Endodermal cell (in vitro differentiated cells): ENCODE data around the gene LYRM2. TPM values are rescaled to one million over a fixed set of nuclear protein-coding genes. Genes with fewer than 3 reads are reported as not detected.
"Not testable (repeated sequence)": the region's sequence is repeated elsewhere in the genome, so short reads cannot be mapped to it uniquely, and the experiment has no call there.

ENCODE experiments used
- DNase-seq: peaks from one replicate; pipeline ENCODE4 v3.0.0-alpha.2; 2017
- H3K27ac ChIP-seq: 2 replicates; pipeline ENCODE4 v1.5.1; 2013; ENCODE audit warnings: mild to moderate bottlenecking, low read depth, low read length, moderate library complexity
- H3K27me3 ChIP-seq: 2 replicates; pipeline ENCODE4 v1.6.1; 2013; ENCODE audit warnings: mild to moderate bottlenecking, low read length, moderate library complexity; ENCODE audit not compliant: insufficient read depth, control insufficient read depth, poor library complexity, severe bottlenecking
- H3K36me3 ChIP-seq: 2 replicates; pipeline ENCODE4 v1.7.0; 2013; ENCODE audit warnings: mild to moderate bottlenecking, low read length, moderate library complexity; ENCODE audit not compliant: control insufficient read depth, insufficient read depth
- H3K4me1 ChIP-seq: one replicate; pipeline ENCODE4 v1.7.0; 2013; ENCODE audit warnings: low read length; ENCODE audit not compliant: control insufficient read depth, insufficient read depth
- H3K4me3 ChIP-seq: 2 replicates; pipeline ENCODE4 v1.5.1; 2013; ENCODE audit warnings: mild to moderate bottlenecking, low read length, moderate library complexity
- H3K9ac ChIP-seq: 2 replicates; pipeline ENCODE4 v1.6.1; 2013; ENCODE audit warnings: mild to moderate bottlenecking, low read length, moderate library complexity; ENCODE audit not compliant: poor library complexity, severe bottlenecking; ENCODE audit errors: extremely low read depth
- H3K9me3 ChIP-seq: 2 replicates; pipeline ENCODE4 v1.6.1; 2013; ENCODE audit warnings: mild to moderate bottlenecking, low read length, moderate library complexity; ENCODE audit not compliant: control insufficient read depth
- H3K27ac Mint-ChIP-seq: 2 replicates; pipeline ENCODE4 v1.8.0; 2020; ENCODE audit warnings: mixed read lengths
- H3K27me3 Mint-ChIP-seq: 2 replicates; pipeline ENCODE4 v1.8.0; 2021; ENCODE audit warnings: mild to moderate bottlenecking, mixed read lengths; ENCODE audit not compliant: insufficient read depth
- H3K36me3 Mint-ChIP-seq: 2 replicates; pipeline ENCODE4 v1.8.0; 2020; ENCODE audit warnings: low read depth, mixed read lengths
- H3K4me1 Mint-ChIP-seq: 2 replicates; pipeline ENCODE4 v1.8.0; 2020; ENCODE audit warnings: mixed read lengths
- H3K4me3 Mint-ChIP-seq: 2 replicates; pipeline ENCODE4 v1.8.0; 2020; ENCODE audit warnings: mild to moderate bottlenecking, moderate library complexity, mixed read lengths
- H3K9me3 Mint-ChIP-seq: 2 replicates; pipeline ENCODE4 v1.8.0; 2020; ENCODE audit warnings: mild to moderate bottlenecking, mixed read lengths
- WGBS, 2 experiments: methylation state at CpG; one replicate each; pipeline versions ENCODE4 v1.1.5 to v1.1.7; 2013; ENCODE audit warnings: missing lambda C conversion rate in 2 of 2, mixed read lengths in 1 of 2; ENCODE audit not compliant: insufficient coverage in 1 of 2, insufficient read length in 1 of 2; 5-methylcytosine and 5-hydroxymethylcytosine counted together
- total RNA-seq, 2 donors: library from RNA; stranded (reverse); fragmentation: NEBNext Ultra II Directional in 1 of 2; extraction: Animal tissue kit (Norgen Biotek cat#: 25700) in 1 of 2; gene quantifications; 2 replicates in 1 of 2; 3 replicates in 1 of 2; pipeline ENCODE4 v1.2.1, GENCODE V29; 2021
- TF ChIP-seq, protein P1 (sequence below): fragments of 200-600 bp; sonication (generic); conservative IDR thresholded peaks from 2 replicates; pipeline ENCODE4 v1.5.0; 2021; ENCODE audit warnings: antibody characterized with exemption, mild to moderate bottlenecking

Gene LYRM2
- total RNA-seq, 2 donors from 2014 or later: 20.4 to 21.9 TPM

DNA sequence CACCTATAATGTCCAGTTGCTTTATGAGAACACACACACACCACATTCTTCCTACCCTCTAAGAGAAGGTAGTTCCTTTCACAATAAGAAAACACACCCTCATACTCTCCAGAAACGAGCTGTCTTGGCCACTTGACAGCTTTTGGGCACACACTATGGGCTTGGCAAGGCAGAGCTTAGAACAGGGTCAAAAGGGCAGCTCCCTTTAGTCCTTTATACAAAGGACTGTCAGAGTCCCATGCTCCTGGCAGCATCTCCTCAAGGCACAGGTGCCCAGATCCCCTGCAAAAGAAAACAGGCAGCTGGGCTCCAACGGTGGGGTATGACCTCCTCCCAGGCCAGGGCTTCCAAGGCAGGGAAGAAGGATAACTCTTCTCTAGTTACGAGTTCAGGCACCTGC lies 4.9 kb upstream of the LYRM2 start:
- Mint-ChIP-seq H3K4me3 (no peak overlapping the region), H3K36me3 (peaks cover 72% of the 10 kb centered on the region), H3K9me3 (no peaks in the 10 kb centered on the region), H3K27me3 (no peaks in the 10 kb centered on the region), H3K27ac (no peak overlapping the region), H3K4me1 (peaks cover 7% of the 10 kb centered on the region)
- peaks cover 70% of the 10 kb centered on the region for H3K36me3 ChIP-seq
- no peak overlapping the region for H3K4me3 ChIP-seq
- no peaks in the 10 kb centered on the region for H3K4me1 ChIP-seq
- TF ChIP-seq, protein P1, sequence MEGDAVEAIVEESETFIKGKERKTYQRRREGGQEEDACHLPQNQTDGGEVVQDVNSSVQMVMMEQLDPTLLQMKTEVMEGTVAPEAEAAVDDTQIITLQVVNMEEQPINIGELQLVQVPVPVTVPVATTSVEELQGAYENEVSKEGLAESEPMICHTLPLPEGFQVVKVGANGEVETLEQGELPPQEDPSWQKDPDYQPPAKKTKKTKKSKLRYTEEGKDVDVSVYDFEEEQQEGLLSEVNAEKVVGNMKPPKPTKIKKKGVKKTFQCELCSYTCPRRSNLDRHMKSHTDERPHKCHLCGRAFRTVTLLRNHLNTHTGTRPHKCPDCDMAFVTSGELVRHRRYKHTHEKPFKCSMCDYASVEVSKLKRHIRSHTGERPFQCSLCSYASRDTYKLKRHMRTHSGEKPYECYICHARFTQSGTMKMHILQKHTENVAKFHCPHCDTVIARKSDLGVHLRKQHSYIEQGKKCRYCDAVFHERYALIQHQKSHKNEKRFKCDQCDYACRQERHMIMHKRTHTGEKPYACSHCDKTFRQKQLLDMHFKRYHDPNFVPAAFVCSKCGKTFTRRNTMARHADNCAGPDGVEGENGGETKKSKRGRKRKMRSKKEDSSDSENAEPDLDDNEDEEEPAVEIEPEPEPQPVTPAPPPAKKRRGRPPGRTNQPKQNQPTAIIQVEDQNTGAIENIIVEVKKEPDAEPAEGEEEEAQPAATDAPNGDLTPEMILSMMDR: no peak
- WGBS, 2 experiments: 86 to 94% methylated on average over 1 to 3 of the region's 3 CpGs
- no peaks in the 10 kb centered on the region for H3K9me3 ChIP-seq
- no peak overlapping the region for H3K27ac ChIP-seq
- H3K9ac ChIP-seq: no peak overlapping the region
- no peaks in the 10 kb centered on the region for H3K27me3 ChIP-seq
- DNase-seq: no peak

DNA sequence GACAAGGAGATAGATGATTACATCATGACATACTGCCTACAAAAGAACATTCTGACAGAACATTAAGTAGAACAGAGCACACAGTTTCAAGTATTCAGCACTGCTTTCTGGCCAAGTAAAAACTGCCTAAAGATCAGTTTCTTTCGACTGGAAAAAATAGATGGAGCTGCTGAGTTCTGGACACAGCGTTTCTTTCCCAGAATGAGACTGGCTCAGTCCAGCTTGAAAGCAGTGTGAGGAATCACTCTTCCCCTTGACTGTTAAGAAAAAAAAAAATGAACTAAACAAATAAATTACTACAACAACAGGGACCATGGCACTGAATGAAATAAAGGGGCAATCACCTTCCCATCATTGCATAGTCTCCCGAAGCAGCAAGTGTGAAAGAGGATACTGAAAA lies 4.4 kb upstream of the LYRM2 start:
- peaks cover 67% of the 10 kb centered on the region for H3K36me3 Mint-ChIP-seq

DNA sequence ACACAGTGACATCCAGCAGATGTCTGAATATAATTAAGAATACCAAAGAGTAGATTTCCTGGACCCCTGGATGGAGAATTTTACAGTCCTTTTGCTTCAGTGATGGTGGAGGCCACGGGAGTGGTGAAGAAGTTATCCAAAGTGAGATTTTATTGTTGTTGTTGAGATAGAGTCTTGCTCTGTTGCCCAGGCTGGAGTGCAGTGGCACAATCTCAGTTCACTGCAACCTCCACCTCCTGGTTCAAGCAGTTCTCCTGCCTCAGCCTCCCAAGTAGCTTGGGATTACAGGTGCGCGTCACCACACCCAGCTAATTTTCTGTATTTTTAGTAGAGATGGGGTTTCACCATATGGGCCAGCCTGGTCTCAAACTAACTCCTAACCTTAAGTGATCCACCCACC lies 3.0 kb upstream of the LYRM2 start:
- H3K9ac ChIP-seq, H3K4me3 Mint-ChIP-seq, H3K4me1 ChIP-seq, H3K9me3 ChIP-seq, DNase-seq, H3K27ac ChIP-seq, H3K4me1 Mint-ChIP-seq, H3K27me3 ChIP-seq, H3K9me3 Mint-ChIP-seq, H3K4me3 ChIP-seq, H3K27ac Mint-ChIP-seq, H3K27me3 Mint-ChIP-seq: not testable (repeated sequence)
- peaks cover 62% of the 10 kb centered on the region for H3K36me3 Mint-ChIP-seq
- H3K36me3 ChIP-seq: peaks cover 57% of the 10 kb centered on the region
- 96% methylated on average over 3 of the region's 3 CpGs; no CpG with 5 or more reads in 1 of the 2 experiments for WGBS, 2 experiments

More for the DNA sequence above, 4.4 kb upstream of the LYRM2 start:
- Histone ChIP-seq H3K27me3 (no peaks in the 10 kb centered on the region), H3K4me1 (no peaks in the 10 kb centered on the region), H3K36me3 (peaks cover 65% of the 10 kb centered on the region), H3K9ac (no peak overlapping the region), H3K4me3 (no peak overlapping the region), H3K9me3 (no peaks in the 10 kb centered on the region), H3K27ac (no peak overlapping the region)
- TF ChIP-seq, protein P1: no peak
- 62 to 85% methylated on average over 2 to 3 of the region's 3 CpGs for WGBS, 2 experiments
- no peak overlapping the region for H3K4me3 Mint-ChIP-seq
- H3K4me1 Mint-ChIP-seq: peaks cover 10% of the 10 kb centered on the region
- H3K27me3 Mint-ChIP-seq: no peaks in the 10 kb centered on the region
- no peak for DNase-seq
- peak overlapping the region; percentile 23 for H3K27ac Mint-ChIP-seq
- no peaks in the 10 kb centered on the region for H3K9me3 Mint-ChIP-seq

DNA sequence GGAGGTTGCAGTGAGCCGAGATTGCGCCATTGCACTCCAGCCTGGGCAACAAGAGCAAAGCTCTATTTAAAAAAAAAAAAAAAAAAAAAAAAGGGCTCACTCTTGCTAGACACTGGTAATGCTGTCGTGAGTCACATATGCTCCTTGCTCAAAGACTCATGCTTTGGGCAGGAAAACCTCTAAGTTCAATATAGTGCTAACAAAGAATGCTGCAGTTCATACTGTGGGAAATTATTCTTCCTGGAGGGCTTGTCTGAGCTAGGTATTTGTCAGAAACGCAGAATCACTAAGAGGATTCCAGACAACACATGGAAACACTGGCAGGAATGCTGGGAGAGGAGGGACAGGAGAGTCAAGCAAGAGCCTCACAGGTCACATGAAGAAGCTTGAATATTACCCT lies 2.3 kb upstream of the LYRM2 start:
- TF ChIP-seq, protein P1: no peak
- Histone ChIP-seq H3K4me1 (no peaks in the 10 kb centered on the region), H3K9ac (no peak overlapping the region), H3K27me3 (no peaks in the 10 kb centered on the region), H3K27ac (no peak overlapping the region), H3K36me3 (peaks cover 56% of the 10 kb centered on the region), H3K4me3 (no peak overlapping the region), H3K9me3 (no peaks in the 10 kb centered on the region)
- H3K4me3 Mint-ChIP-seq: no peak overlapping the region
- H3K36me3 Mint-ChIP-seq: peaks cover 62% of the 10 kb centered on the region
- peaks cover 10% of the 10 kb centered on the region for H3K4me1 Mint-ChIP-seq
- no peaks in the 10 kb centered on the region for H3K9me3 Mint-ChIP-seq
- no peak for DNase-seq
- no peaks in the 10 kb centered on the region for H3K27me3 Mint-ChIP-seq
- WGBS, 2 experiments: 92 to 99% methylated on average over 4 of the region's 4 CpGs
- no peak overlapping the region for H3K27ac Mint-ChIP-seq
